LNCAP (cell line): ENCODE results near the gene KAT6B.

Source experiments
- TF ChIP-seq, protein P1 (sequence below): fragments of 450-650 bp; IDR thresholded peaks from 2 replicates; pipeline ENCODE4 v1.5.1; 2017; ENCODE audit warnings: mild to moderate bottlenecking

The KAT6B gene

DNA sequence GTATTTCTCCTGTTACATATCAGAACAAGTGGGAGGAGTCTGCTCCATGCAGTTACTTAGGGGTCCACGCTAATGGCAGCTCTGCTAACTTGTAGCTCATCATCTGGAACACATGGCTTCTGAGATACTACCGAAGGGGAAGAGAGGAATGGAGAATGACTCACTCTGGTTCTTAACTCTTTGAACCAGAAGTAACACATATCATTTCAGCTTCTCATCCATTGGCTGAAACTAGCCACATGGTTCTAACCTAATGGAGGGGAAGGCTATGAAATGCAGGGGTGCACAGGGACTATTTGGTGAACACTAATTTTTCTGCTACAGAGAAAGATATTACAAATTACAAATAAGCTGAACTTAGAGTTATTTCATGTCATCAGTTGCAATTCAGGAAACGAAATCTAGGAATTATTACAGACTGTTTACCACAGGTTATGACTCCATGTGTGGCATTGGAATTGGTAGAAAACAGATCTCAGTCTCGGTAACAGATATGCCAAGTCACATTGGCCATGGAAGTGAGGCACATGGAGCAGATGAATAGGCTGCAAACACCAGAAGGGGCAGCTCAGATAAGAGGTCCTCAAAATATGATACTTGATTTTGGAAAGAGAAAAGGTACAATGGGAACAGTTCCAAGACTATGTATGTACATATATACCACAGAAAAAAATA, 9.4 kb upstream of the KAT6B start:
- TF ChIP-seq, protein P1, sequence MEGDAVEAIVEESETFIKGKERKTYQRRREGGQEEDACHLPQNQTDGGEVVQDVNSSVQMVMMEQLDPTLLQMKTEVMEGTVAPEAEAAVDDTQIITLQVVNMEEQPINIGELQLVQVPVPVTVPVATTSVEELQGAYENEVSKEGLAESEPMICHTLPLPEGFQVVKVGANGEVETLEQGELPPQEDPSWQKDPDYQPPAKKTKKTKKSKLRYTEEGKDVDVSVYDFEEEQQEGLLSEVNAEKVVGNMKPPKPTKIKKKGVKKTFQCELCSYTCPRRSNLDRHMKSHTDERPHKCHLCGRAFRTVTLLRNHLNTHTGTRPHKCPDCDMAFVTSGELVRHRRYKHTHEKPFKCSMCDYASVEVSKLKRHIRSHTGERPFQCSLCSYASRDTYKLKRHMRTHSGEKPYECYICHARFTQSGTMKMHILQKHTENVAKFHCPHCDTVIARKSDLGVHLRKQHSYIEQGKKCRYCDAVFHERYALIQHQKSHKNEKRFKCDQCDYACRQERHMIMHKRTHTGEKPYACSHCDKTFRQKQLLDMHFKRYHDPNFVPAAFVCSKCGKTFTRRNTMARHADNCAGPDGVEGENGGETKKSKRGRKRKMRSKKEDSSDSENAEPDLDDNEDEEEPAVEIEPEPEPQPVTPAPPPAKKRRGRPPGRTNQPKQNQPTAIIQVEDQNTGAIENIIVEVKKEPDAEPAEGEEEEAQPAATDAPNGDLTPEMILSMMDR = no peak

DNA sequence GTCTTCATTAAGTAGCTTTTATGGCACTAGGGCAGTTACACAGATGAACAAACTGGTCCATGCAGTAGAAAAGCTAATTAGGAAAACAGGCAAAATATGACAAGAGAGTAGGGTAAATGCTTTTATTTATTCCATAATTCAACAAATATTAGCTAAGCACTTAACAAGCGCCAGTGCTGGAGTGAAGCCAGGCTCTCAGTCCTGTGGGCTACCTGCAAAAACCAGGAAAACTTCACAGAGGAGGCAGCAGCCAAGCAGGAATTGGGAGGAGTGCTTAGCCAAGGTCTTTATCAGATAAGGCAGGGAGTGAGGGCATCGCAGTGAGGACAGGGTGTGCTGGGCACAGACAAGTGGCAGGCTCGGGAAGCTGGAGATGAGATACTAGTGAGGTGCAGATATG, 4.9 kb upstream of the KAT6B start:
- TF ChIP-seq, protein P1 = no peak

DNA sequence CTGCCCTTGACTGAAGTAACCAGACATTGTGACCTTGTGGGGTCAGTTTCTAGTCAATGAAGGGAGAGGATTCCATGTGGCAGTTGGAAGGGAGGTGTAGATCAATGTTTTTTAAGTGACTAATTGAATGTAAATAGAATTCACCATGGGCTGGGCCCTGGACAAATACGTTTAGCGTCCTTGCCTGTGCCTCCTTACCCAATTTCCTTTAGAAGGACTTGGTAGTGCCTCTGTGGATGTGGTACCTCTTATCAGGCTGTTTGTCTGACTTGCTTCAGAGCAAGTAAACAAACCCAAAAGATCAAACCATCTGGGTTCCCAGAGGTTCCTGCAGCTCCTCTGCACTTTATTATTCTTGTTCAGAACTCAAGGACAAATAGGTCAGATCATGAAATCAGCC, 4.3 kb upstream of the KAT6B start:
- TF ChIP-seq, protein P1 = no peak

- TF ChIP-seq, protein P1 = no peak
Measured at GRCh38 chr10:74822521-74823089, 3.8 kb upstream of the KAT6B start.

- TF ChIP-seq, protein P1 = no peak
Measured at GRCh38 chr10:74823791-74824183, 2.6 kb upstream of the KAT6B start.

DNA sequence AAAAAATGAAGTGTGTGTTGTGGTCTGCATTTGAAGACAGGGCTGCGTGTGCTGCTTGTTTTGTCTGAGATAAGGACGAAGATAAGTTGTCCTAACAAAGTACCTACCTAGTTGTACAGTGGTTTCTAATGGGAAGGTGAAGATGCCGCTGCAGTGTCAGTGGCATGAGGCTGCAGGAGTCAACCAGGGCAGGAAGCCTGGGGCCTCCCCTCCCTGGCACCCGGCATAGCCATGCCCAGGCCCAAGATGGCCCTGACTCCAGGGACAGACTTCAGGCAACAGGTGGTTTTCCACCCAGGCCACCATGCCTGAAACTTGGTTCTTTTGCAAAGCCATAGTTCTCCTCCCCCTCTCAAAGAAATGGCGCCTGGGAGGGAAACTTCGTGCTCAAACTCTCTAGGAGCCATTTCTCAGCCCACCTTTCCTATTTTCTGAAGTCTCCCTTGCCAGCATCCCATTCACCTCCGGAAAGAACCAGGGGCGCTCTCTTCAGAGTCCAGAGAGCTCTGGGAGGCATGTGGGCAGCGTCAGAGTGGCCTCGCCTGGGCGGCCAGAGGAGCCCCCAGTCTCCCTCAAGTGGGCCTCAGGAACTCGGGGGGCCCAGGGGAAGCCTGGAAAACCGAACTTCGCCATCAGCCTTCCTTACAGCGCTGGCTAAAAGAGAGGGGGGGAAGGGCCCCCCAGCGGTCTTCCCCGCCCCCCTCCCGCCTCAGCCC, 2.1 kb upstream of the KAT6B start:
- TF ChIP-seq, protein P1 = no peak

GRCh38 chr10:74824900-74825370, 1.5 kb upstream of the KAT6B start:
- TF ChIP-seq, protein P1 = no peak
